ELR (cell line): Measurements from ENCODE around the gene HHATL.

Experiments
- DNase-seq: peaks from one replicate; pipeline ENCODE4 v3.0.0-alpha.2; 2015; ENCODE audit warnings: low read depth

Gene HHATL

DNA sequence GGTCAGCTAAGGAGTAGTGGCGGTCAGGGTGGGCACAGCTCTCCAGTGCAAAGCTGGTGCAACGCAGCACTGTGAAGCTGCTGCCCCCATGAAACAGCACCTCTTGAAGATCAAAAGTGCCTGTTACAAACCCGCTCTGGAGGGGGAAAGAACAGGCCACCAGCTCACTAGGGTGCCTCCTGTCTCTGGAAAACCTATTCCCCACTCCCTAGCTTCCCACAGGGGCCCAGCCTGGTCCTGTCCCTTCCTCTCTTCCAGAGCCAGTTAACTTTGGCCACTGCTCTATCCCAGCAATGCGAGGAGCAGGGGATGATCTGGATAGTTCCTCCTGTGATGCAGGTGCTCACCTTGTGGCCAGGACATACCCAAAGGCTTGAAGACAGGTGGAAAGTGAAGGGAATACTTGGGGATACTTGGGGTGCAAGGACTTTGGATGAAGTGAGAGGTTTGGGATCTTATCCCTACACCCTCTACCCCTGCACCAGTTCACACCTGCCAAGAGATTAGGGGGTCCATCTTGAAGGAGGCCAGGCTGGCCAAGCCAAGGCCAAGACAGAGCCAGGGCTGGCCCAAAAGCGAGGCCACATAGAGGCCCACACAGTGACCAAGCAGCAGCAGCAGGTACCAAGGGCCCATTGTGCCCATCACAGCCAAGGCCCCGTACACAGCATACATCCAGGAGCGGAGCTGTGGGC, 4.2 kb downstream of the HHATL start:
- no peak for DNase-seq

DNA sequence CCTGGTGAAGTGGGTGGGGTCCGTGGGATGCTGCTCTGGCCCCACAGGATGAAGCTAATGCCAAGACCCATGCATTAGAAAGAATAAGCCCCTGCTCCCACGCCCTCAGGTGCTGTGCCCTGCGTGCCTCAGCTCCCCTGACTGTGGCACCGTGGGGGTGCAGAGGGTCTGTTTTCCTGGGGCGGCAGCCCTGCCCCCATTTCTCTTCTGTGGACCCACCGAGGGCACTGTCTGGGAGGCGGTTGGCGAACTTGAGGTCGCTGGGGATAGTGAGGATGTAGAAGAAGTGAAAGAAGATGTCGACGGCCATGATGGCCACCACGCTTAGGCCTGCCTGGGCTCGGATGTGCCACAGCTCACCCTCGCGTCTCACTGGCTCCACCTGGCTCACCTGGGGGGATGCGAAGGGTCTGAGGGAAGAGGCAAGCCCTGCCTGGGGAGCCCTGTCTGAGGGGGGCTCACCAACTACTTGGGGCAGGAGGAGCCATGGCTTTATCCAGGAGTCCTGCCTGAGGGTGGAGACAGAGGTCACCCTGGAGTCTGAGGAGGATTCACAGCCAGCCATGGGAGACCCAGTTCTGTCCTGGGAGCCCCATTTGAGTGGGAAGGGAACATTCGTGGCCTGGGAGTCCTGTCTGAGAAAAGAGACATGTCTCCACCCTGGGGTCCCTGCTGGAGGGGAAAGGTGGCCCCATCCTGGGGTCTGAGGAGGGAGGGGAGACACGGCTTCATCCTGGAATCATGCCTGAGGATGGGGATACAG, 5.1 kb downstream of the HHATL start:
- DNase-seq = no peak

DNA sequence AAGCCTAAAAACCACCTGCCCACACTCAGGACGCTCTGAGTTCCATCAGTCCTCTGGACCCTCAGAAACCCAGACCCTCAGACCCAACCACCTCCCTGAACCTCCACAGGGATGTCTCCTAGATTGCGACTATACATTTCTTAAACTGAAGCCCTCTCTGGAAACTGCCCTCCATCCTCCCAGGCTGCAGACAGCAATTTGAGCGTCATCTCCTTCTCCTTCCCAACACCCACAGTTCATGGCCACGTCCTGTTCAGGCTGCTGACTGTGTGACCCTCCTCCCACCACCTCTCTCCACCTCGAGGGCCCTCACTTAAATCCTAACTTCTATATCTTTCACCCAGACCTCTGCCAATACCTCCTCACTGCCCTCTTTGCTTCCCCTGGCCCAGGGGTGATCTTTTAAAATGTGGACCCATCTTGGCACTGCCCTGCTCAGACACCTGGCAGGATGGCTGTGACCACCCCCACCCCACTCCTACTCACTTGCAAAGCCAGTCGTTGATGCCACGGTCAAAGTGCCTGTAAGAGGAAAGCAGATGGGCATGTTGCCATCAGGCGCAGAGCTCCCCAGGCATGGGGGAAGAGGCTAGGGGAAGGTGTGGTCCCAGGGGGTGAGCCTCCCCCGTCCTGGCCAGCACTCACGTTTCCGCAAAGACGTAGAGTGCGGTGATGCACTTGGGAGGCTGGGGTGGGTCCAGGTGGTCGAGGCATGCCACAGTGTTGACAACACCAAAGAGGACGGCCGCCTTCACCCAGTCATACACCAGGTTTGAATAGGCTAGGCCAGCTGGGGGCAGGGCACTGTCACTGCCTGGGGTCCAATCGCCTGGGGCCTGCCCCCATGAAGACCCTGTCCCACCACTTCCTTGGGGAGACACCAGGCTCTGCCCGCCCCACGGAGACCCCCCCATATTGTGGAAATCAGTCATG, 6.0 kb downstream of the HHATL start:
- DNase-seq = no peak

DNA sequence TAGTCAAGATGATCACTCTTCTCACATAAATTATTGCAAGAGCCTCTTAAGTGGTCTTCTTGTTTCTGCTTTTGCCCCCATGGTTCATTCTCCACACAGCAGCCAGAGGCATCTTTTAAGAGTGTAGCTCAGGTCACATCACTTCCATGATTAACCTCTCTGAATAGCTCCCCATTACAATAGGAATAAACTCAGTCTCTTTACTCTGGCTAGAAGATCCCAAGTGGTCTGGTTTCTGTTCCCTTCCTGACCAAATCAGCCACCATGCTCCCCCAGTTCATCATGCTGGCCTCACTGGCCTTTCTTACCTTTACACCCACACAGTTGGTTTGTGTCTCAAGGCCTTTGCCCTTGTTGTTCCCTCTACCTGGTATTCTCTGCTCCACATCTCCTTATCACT, 8.2 kb downstream of the HHATL start:
- DNase-seq = no peak

DNA sequence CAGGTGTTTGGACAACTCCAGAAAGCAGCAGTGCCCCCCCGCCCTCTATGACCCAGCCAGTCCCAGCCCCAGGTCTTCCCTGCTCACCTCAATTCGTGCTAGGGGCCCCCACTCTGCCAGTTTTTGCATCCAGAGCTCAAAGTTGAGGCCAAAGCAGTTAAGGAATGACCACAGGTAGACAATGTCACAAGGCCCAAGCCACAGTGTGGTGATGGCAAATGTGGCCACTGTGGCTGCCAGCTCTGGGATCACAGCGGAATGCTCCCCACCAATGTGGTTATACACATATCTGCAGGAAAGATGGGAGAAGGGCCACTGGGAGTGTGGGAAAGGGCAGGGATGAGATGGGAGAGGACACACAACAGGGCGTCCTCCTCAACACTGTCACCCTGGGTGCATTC, 9.1 kb downstream of the HHATL start:
- no peak for DNase-seq

DNA sequence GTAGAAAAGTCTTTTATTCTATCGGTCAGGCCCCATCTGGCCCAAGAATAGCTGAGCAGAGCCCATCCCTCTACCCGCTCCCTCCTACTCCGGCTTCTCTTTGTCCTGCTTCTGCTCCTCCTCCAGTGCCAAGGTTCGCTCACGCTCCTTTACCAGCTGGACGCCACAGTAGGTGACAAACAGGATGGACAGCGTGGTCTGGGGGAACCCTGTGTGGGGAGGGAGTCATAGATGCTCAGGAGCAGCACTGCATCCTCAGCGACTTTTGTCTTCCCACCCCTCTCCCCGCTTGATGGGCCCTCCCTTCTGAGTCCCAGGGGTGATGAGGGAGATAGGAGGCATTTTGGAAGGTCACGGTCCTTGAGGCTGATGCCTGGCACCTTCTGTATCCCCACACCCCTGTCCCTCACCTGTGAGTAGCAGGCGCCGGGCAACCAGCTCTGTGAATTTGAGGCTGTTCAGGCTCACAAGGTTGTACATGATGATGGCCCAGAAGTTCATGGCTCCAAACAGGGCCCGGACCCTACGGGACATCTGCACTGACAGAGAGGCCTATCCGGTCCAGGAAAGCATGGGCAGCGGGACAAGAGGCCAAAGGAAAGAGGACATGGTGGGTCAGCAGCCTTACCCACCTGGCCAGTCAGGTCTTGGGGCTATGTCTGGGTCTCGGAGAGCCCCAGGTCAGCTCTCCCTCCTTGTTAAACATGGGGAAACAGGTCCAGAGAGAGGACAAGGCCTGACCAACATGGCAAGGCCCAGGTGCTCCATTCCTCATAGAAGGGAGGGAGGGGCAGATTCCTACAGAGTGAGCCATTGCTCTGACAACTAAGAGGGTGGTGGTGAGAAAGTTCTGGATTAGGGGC, 9.7 kb downstream of the HHATL start:
- no peak for DNase-seq

DNA sequence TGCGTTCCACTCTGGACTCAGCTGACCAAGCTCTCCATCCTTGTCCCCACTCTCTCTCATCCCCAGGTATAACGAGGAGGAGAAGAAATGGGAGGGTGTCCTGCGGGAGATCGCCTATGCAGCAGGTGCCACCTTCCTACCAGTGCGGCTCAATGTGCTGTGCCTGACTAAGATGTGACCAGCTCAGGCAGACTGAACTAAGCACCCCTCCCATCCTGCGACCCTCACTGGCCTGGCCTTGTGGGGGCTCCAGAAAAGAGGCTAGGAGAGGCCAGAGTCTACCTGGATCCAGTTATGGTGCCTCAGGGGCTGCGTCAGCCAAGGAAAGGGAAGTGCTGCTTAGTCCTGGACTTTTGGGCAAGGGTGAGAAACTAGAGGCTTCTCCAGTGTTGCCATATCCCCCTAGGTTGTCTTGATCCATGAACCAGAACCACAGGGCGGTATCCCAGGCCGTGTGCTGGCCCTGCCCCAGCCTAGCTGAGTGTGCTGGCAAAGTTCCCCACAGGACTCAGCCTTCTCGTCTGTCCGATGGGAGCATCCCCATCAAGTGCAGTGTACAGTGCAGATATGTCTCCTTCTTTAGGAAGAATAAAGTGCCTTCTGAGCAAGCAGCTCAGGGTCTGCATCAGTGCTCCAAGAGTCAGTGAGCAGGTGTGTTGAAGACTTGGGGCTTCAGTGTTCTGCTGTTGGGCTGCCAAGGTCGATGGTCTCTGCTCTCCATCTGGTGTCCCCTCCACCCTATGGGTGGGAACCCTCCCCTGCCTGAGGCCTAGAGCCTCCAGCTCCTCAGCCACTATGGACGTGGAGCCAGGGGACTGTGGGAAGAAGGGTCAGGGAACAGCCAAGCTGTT, 10.6 kb downstream of the HHATL start:
- DNase-seq = no peak

DNA sequence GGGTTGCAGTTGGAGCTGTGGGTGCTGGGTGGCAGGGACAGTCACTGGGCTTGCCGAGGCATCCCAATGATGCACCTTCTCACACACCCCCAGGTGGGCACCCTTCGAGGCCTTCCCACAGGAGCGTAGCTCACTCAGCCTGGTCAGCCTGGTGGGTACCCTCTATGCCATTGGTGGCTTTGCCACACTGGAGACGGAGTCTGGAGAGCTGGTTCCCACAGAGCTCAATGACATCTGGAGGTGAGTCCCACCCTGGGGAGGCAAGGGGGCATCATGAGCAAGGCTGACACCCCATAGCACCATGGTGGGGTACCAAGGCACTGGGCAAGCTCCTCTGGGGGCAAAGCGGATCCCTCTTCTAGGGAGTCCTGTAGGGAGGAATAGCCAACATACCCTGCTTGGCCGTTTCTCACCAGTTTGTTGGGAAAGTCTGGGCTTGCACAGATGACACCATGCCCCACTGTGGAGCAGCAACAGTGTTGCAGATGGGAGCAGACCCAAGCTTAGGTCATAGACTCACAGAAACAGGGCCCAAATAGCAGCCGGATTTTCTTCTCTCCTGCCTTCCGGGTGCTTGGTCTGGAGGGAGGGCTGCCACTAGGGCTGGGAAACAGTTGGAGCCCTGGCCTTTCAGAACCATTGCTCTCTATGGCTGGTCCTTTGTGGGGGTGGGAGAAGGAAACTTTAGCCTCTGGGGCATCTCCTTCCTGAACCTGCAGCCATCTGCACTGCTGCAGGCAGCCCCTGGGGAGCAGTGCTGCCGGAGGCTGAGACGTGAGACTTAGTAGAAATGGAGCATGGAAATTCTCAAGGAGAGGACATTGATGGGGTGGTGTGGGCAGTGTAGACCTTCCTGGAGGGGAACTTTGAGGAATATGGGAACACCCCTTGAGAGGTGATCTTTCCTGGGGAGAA, 11.6 kb downstream of the HHATL start:
- no peak for DNase-seq

DNA sequence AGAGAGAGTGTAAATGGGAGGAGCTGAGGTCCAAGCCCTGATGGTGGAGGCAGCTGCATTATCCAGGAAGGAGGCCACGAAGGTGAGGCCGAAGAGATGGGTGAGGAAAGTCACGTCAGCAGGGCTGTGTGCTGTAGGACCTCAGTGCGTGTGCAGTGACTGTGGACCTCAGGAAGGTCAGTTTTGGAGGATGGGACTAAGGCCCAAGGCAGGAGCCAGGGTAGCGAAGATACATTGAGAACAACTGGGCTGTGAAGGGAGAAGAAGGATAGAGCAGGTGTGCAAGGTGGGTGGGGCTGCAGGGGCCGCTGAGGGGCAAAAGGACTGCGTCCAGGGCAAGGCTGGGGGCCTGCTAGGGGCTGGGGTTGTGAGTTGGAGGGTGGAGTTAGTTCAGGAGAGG, 12.4 kb downstream of the HHATL start:
- no peak for DNase-seq

DNA sequence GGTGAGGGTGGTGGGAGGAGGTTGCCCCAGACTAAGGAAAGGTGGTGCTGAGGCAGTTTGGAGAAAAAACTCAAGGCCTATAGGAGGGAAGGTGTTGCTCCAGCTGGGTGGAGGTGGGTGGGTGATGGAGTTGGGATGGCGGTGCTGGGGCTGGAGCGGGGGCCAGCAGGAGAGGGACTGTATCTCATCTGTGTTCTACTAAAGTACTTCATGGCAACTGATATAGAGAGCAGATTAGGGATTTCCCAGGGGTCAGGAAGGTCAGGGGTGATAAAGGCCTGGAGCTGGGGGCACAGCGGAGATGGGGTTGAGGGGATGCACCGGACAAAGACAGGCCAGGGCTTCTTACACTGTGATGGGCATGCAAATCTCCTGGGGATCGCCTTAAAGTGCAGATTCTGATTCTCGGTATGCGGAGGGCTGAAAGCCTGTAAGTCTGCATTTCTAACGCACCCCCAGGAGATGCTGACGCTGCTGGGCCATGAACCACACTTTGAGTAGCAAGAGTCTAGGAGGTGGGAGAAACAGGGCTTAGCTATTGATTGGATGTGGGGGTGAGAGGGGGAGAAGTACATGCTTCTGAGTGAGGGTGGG, 13.1 kb downstream of the HHATL start:
- no peak for DNase-seq

DNA sequence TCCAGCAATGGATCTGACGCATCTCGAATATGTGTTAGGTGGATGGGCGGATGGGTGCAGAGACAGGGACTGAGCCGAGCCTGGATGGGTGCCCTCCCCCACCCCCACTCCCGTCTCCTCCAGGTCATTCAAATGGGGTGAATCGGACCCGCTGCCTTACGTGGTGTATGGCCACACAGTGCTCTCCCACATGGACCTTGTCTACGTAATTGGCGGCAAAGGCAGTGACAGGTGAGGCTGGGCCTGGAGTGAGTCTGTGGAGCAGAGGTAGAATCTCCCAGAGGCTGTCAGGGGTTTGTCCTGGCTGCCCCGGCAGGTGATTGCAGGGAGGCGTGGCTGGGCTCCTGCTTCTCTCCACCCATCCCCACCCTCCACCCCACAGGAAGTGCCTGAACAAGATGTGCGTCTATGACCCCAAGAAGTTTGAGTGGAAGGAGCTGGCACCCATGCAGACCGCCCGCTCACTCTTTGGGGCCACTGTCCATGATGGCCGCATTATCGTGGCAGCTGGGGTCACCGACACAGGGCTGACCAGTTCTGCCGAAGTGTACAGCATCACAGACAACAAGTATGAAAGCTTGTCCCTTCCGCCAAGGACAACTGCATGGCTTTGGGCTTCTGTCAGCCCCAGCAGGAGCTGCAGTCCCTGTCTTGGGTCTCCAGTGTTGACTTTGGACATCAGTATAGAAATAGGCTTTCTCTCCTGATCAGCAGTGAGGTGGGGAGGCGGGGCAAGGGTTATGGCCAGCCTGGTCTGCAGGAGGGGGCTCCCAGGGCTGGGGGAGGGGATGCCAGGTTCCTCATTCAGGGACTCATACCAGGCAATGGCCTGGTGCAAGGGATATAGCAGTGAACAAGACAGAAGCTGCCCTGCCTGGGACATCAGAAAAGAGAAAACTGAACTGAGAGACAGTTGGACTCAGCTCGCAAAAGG, 13.8 kb downstream of the HHATL start:
- no peak for DNase-seq

DNA sequence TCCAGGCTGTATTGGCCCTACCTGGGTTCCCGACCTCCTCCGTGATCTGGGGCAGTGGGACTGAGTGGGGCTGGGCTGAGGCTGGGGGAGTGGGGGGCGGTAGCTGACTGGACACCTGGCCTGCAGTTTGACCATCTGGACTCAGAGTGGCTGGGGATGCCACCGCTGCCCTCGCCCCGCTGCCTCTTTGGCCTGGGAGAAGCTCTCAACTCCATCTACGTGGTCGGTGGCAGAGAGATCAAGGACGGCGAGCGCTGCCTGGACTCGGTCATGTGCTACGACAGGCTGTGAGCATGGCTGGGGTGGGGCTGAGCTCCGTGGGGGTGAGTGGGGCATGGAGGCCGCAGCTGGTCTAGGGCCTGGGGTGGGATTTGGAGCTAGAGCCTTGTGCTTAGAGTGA, 14.6 kb downstream of the HHATL start:
- DNase-seq = no peak

DNA sequence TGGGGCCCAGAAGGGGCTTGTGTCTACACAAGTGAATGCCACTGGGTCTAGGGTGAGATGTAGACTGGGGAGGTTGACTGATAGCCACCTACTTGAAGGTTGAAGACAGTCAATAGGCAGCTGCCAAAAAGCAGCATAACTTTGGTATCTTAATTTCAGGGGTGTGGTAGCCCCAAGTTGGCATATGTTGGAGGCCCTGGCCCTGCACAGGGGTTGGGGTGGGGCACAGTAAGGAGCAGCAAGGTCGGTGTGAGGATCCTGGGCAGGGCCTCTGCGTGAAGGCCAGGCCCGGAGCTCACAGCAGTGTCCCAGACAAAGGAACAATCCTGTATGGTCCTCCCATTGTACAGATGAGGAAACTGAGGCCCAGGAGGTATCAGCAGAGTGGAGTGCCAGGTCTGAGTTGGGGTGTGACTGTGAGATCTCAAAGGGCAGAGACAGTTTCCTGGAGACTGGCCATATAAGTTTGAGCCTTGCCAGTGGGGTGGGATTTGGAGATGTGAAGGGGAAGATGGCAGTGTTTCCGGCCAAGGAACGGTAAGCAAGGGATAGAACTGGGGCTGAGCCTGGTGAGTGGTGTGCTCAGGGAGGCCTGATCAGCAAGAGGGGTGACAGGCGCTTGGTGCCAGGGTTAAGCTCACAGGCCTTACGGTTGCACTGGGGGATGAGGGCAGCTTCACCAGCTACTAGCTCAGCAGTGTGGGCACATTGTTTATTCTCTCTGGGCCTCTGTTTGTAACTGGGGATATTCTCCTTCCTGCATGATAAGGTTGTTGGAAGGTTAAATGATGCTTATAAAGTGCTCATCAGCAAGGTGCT, 15.6 kb downstream of the HHATL start:
- no peak for DNase-seq

DNA sequence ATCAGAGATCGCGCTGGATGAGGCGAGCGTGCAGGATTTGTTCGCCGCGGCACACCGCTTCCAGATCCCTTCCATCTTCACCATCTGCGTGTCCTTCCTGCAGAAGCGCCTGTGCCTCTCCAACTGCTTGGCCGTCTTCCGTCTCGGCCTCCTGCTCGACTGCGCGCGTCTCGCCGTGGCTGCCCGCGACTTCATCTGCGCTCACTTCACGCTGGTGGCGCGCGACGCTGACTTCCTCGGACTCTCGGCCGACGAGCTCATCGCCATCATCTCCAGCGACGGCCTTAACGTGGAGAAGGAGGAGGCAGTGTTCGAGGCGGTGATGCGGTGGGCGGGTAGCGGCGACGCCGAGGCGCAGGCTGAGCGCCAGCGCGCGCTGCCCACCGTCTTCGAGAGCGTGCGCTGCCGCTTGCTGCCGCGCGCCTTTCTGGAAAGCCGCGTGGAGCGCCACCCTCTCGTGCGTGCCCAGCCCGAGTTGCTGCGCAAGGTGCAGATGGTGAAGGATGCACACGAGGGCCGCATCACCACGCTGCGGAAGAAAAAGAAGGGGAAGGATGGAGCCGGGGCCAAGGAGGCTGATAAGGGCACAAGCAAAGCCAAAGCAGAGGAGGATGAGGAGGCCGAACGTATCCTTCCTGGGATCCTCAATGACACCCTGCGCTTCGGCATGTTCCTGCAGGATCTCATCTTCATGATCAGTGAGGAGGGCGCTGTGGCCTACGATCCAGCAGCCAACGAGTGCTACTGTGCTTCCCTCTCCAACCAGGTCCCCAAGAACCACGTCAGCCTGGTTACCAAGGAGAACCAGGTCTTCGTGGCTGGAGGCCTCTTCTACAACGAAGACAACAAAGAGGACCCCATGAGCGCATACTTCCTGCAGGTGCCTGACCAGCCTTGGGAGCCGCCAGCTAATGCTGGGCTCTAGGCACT, 16.4 kb downstream of the HHATL start:
- no peak for DNase-seq

DNA sequence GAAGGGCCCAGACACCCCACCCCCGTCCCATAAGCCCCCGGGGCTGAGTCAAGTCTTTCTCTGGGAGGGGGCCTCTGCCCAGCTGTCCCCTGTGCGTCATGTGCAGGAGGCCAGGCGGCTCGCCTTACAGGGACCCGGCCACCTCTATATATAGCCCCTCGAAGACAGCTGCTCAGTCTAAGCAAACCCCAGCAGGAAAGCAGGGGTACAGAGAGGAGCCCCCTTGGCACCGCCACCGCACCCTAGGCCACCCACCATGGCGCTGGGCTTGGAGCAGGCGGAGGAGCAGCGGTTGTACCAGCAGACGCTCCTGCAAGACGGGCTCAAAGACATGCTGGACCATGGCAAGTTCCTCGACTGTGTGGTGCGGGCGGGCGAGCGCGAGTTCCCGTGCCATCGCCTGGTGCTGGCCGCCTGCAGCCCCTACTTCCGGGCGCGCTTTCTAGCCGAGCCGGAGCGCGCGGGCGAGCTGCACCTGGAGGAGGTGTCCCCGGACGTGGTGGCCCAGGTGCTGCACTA, 17.2 kb downstream of the HHATL start, which contains the start of gene KLHL40:
TSS of gene KLHL40 (plus strand) at position 175 of the 519 bp plus-strand sequence. CDS start at position 257, 82 bp downstream.
- no peak for DNase-seq
